ENCODE results near the gene AMIGO1.

The AMIGO1 gene

DNA sequence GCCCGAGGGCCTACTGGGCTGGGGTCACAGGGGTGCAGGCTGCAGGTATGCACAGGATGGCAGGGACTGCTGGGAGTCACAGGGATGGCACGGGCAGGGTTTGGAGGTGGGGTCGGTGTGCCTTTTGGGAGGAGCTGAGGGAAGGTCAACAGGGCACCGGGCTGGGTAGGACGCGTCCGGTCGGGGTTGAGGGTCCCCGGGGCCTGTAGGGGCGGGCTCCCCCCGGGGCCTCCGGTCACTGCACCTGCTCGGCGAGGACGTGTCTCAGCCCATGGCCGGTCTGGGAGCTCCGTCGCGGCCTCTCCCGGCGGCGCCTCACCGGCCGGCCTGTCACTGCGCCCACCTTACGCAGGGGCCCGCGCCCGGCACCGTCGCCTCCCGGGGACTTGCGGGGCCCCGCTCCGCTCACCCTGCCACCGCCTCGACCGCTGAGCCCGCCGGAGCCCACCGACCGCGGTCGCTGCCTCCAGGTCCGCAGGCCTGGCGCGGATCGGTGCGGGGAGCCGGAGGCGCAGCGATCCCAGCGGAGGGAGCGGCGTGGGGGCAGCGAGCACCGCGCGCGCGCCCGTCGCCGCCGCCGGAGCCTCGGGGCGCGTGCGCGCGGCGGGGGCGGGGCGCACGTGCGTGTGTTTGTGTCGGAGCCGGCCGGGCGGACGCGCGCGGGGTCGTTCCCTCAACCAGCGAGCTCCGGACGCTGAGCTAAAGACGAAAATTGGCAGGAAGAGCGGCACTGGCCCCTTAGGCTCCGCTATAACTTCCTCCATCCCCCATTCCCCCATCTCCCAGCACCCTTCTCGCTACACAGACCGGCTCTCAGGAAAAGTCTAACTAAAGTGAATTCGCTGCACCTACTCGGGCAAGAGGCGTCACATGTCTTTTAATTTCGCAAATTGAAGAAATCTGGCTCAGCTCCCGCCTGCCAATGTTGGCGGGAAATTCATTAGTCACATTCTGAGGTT lies at the start of gene AMIGO1:
Gene AMIGO1 (minus strand): TSS at position 552 of the 959 bp plus-strand sequence. CDS start 815 bp downstream, outside the sequence.
- DNase-seq: no peak

DNA sequence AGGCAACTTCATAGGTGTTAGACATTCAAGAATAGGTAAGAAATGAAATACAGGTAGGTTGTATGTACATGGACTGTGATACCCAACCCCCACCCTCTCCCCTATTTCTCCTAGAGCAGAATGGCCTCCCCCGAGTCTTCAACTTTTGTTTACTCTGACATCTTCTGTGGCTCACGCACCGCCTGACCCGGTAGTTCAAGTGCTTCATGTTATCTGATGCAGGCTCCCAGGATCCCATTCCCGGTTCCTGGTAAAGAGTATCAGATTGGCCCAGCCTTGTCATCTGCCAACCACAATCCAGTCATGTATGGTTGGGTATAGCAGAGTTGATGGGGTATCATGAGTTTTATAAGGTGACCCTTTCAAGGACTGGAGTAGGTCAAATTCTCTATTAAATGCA lies 48.0 kb upstream of the AMIGO1 start:
- no peak for DNase-seq

GRCh38 chr1:109556563-109556962 lies 47.0 kb upstream of the AMIGO1 start:
- DNase-seq: no peak

DNA sequence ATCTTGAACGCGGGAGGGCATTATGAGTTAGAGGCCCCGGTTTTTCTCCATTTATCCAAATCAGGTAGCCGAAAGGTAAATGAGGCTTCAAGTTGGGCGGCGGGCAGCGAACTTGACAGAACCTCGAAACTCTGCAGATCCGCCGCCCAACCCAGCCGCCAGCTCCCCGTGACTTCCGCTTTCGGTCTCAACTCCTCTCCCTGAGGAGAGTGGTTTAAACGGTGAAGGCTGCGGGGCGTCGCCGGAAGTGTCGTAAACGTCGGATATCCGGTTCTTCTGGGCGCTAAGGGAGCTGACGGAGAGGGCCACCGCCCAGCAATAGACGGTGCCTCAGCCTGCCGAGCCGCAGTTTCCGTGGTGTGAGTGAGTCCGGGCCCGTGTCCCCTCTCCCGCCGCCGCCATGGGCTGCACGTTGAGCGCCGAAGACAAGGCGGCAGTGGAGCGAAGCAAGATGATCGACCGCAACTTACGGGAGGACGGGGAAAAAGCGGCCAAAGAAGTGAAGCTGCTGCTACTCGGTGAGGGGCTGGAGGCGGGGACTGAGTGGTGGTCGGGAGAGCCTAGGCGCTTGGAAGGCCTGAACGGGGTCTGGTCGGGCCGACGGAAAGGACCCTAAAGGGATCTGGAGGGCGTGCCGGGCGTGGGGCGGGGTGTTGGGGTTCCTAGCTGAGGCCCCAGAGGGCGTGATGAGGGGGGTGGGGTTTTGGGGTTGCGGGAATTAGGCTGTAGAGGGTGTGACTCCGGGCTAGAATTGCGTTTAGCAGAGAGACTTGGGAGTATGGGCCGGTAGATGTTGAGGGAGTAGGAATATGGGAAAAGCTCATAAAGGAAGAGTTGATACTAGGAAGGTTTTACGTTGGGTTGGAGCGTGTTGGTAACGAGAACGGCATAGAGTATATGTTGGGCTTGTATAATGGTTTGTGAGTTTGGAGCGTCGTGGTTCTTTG lies 39.1 kb upstream of the AMIGO1 start, which contains the start of gene GNAI3:
Gene GNAI3 (plus strand): TSS at position 295 of the 947 bp plus-strand sequence. CDS start 106 bp downstream, at position 401.
- DNase-seq: peak; percentile 63

- no peak for DNase-seq
Measured at GRCh38 chr1:109547463-109548320, 38.2 kb upstream of the AMIGO1 start.

- DNase-seq: peak; percentile 65
Measured at GRCh38 chr1:109546311-109547109, 37.0 kb upstream of the AMIGO1 start.

DNA sequence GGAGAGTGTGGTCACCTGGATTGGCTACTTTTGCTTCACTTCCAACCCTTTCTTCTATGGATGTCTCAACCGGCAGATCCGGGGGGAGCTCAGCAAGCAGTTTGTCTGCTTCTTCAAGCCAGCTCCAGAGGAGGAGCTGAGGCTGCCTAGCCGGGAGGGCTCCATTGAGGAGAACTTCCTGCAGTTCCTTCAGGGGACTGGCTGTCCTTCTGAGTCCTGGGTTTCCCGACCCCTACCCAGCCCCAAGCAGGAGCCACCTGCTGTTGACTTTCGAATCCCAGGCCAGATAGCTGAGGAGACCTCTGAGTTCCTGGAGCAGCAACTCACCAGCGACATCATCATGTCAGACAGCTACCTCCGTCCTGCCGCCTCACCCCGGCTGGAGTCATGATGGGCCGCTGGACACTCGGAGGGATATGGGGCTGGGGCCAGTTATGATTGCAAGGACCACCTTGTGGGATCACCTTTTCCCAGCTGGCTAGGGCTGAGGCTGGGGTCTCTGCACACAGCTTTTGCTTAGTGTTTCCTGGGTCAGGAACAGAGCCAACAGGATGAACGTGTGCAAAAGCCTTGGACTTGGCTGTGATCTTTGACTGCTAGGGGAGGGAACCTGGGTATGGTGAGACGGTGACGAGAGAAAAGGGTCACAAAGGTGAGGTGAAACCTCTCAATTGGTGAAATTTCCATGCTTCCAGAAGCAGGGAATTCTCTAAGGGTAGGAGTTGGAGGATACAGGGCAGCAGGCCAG lies 34.6 kb upstream of the AMIGO1 start:
- DNase-seq: no peak

DNA sequence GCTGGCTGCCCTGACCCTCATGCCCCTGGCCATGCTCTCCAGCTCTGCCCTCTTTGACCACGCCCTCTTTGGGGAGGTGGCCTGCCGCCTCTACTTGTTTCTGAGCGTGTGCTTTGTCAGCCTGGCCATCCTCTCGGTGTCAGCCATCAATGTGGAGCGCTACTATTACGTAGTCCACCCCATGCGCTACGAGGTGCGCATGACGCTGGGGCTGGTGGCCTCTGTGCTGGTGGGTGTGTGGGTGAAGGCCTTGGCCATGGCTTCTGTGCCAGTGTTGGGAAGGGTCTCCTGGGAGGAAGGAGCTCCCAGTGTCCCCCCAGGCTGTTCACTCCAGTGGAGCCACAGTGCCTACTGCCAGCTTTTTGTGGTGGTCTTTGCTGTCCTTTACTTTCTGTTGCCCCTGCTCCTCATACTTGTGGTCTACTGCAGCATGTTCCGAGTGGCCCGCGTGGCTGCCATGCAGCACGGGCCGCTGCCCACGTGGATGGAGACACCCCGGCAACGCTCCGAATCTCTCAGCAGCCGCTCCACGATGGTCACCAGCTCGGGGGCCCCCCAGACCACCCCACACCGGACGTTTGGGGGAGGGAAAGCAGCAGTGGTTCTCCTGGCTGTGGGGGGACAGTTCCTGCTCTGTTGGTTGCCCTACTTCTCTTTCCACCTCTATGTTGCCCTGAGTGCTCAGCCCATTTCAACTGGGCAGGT lies 33.9 kb upstream of the AMIGO1 start:
- no peak for DNase-seq

- DNase-seq: no peak
Measured at GRCh38 chr1:109542657-109543056, 33.1 kb upstream of the AMIGO1 start.

GRCh38 chr1:109541102-109541501 lies 31.6 kb upstream of the AMIGO1 start:
- DNase-seq: no peak

GRCh38 chr1:109539676-109540075 lies 30.1 kb upstream of the AMIGO1 start, which contains the start of gene GPR61:
Gene GPR61 (plus strand): TSS chr1:109539872. CDS start chr1:109543023, 3,151 bp downstream.
- DNase-seq: no peak

DNA sequence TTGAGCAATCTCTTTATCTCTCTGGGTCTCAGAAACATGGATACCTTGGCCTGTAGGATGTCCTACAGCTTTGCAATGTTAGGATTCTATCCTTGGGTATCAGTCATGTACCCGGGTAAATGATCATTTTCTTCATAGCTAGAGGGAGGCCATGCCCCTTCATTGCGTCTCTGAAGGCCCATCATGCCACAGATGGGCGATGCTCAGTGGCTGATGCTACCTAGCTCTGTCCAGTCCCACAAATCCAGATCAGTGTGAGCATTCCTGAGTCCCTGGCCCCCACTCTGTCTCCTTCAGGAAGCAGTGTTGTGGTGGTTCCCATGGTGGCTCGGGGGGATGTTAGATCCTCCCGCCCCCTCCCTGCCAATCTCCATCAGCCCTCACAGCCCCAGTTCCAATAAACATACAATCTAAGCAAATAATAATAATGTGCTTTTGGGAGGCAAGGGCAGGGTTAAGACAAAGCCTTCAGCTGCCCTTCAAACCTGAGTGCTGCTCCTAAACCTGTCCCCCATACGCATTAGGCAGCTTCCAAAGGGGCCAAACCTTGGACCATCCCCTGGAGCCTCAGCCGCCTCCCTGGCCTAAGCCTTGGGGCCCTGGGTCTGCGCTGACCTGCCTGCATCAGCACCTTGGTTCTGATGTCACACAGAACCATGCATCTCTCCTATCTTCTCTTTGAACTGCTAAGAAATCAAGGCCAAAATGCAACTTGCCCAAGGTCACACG lies 29.5 kb upstream of the AMIGO1 start:
- DNase-seq: no peak

GRCh38 chr1:109537450-109538178 lies 28.1 kb upstream of the AMIGO1 start:
- no peak for DNase-seq

DNA sequence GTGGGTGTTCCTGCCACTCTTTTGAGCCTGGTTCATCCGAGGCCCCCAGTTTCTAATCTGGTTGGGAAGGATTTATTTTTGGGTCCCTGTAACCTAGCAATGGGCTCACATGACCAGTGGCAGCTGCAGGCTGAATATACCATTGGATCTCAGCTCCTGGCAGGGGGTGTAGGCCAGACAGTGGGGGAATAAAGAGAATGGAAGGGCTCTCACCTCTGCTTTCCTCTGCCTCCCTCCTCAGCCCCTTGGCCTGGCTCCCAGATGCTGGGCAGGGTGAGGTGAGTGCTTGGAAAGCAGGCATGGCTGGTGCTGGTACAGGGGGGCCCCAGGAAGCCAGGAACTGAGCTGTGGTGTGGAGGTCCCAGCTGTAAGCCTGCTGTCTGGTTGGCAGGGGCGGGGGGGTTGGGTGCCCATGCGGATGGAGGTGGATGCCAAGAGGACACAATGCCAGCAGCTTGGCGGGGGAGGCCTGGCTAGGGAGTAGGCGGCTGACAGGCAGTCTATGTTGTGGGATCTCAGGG lies 26.5 kb upstream of the AMIGO1 start:
- DNase-seq: no peak

- no peak for DNase-seq
Measured at GRCh38 chr1:109535481-109535880, 26.0 kb upstream of the AMIGO1 start.

GRCh38 chr1:109534307-109534858 lies 24.9 kb upstream of the AMIGO1 start:
- DNase-seq: no peak

DNA sequence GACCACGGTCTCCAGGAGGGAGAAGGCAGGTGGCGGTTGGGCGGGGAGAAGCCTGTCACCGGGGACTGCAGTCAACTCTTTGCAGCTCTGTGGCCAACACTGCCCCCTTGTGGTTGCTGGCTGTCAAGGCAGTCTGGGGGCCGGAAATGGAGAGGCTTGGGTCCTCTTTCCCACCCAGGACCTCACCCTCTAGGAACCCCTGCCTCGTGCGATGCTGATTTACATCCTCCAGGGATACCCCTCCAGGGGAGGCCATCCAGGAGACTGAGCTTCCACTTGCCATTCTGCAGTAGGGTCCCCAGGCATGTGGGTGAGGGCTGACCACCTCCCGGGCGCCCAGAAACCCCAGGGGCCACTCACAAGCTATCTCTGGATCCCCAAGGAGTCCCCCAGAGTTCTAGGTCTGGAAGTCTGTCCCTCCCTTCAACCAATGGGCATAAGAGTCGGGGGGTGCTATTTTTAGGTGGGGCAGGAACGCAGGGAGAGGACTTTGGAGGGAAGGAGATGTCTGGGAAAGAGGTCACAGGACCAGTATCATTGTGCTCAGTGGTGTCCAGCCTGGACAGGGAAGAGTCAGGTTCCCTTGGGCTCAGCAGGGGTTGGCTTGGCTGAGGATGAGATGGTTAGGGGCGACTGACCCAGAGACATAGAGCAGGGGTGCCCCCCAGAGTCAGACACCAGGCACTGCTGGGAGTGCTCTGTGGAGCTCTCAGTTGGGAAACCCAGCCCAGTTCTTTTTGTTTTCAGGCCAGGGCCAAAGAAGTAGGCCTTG lies 23.0 kb upstream of the AMIGO1 start:
- DNase-seq: no peak
